GM03348 (cell line): ENCODE measurements around the gene SIRPB2.

Source experiments
- DNase-seq: peaks from one replicate; pipeline ENCODE4 v3.0.0; 2012; ENCODE audit warnings: low spot score

Gene SIRPB2

GRCh38 chr20:1491281-1491840 lies at the start of gene SIRPB2:
Gene SIRPB2, minus strand, starts transcription at chr20:1491420. Its CDS starts 61 bp downstream, at chr20:1491359.
- no peak for DNase-seq

GRCh38 chr20:1539816-1540419 lies 48.7 kb upstream of the SIRPB2 start:
- DNase-seq, result no peak

- no peak for DNase-seq
Observed at GRCh38 chr20:1538655-1539054, 47.4 kb upstream of the SIRPB2 start.

GRCh38 chr20:1537731-1538058 lies 46.5 kb upstream of the SIRPB2 start:
- no peak for DNase-seq

GRCh38 chr20:1536893-1537730 lies 45.9 kb upstream of the SIRPB2 start:
- no peak for DNase-seq

GRCh38 chr20:1535420-1536175 lies 44.4 kb upstream of the SIRPB2 start:
- DNase-seq, result no peak

- DNase-seq, result no peak
Observed at GRCh38 chr20:1534526-1534925, 43.3 kb upstream of the SIRPB2 start.

GRCh38 chr20:1533059-1533458 lies 41.8 kb upstream of the SIRPB2 start:
- peak; percentile 16 for DNase-seq

GRCh38 chr20:1528811-1529210 lies 37.6 kb upstream of the SIRPB2 start:
- DNase-seq, result no peak

GRCh38 chr20:1527923-1528322 lies 36.7 kb upstream of the SIRPB2 start:
- no peak for DNase-seq

GRCh38 chr20:1526896-1527295 lies 35.7 kb upstream of the SIRPB2 start:
- DNase-seq, result no peak

GRCh38 chr20:1526310-1526709 lies 35.1 kb upstream of the SIRPB2 start:
- no peak for DNase-seq

- no peak for DNase-seq
Observed at GRCh38 chr20:1524004-1524403, 32.8 kb upstream of the SIRPB2 start.

GRCh38 chr20:1517010-1517409 lies 25.8 kb upstream of the SIRPB2 start:
- DNase-seq, result no peak

- DNase-seq, result no peak
Observed at GRCh38 chr20:1513801-1514200, 22.6 kb upstream of the SIRPB2 start.

GRCh38 chr20:1509237-1509636 lies 18.0 kb upstream of the SIRPB2 start:
- DNase-seq, result peak; percentile 62

- no peak for DNase-seq
Observed at GRCh38 chr20:1508574-1508973, 17.4 kb upstream of the SIRPB2 start.

- no peak for DNase-seq
Observed at GRCh38 chr20:1507276-1507675, 16.1 kb upstream of the SIRPB2 start.

GRCh38 chr20:1505871-1506270 lies 14.7 kb upstream of the SIRPB2 start:
- peak; percentile 16 for DNase-seq

- peak; percentile 17 for DNase-seq
Observed at GRCh38 chr20:1505361-1505760, 14.1 kb upstream of the SIRPB2 start.

GRCh38 chr20:1503564-1504227 lies 12.5 kb upstream of the SIRPB2 start:
- DNase-seq, result peak; percentile 88

- no peak for DNase-seq
Observed at GRCh38 chr20:1500496-1500895, 9.3 kb upstream of the SIRPB2 start.
